ENCODE results near the gene SH3PXD2A. TPM values are rescaled to one million over a fixed set of nuclear protein-coding genes. Genes with fewer than 3 reads are reported as not detected.

SH3PXD2A gene
- total RNA-seq, 8 experiments from 2014 or later: 7.8 to 34.3 (median 12.8) TPM

DNA sequence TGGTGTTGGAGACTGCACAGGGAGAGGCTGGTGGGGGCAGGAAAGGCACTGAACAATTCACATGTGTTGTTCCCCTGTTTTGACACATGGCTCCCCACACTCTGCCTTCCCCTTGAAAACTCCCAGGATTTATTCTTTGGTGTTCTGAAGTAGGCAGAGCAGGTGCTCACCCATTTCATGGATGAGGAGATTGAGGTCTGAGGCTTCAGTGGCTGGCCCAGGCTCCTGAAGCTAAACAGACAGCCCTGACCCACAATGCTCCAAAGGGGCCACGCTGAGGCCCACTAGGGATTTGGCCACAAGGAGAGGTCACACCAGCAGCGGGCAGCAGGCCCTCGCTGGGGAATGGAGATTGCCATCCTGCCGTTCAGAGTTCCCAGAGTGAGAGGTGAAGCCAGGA, 157.6 kb downstream of the SH3PXD2A start:
- in situ Hi-C loops (cut with MboI; ENCODE audit: low pct_unique_long_range_greater_than_20kb in 2 of 9, low sequenced_read_pairs in 9 of 9, unreplicated experiment in 9 of 9): no loop called here
- Histone ChIP-seq H3K27ac (no peak overlapping the region), H3K4me1 (replicated peaks in 1 of 2) (peaks cover 14 to 24% of the 10 kb centered on the region in 2 donors), H3K4me3 (no peak overlapping the region)
- ATAC-seq (replicated peaks in 6 of 8): no peak
- 84 to 100% (median 100%) methylated on average over 1 to 4 of the region's 4 CpGs; no CpG with 5 or more reads in 7 of the 10 experiments for WGBS, 10 experiments

DNA sequence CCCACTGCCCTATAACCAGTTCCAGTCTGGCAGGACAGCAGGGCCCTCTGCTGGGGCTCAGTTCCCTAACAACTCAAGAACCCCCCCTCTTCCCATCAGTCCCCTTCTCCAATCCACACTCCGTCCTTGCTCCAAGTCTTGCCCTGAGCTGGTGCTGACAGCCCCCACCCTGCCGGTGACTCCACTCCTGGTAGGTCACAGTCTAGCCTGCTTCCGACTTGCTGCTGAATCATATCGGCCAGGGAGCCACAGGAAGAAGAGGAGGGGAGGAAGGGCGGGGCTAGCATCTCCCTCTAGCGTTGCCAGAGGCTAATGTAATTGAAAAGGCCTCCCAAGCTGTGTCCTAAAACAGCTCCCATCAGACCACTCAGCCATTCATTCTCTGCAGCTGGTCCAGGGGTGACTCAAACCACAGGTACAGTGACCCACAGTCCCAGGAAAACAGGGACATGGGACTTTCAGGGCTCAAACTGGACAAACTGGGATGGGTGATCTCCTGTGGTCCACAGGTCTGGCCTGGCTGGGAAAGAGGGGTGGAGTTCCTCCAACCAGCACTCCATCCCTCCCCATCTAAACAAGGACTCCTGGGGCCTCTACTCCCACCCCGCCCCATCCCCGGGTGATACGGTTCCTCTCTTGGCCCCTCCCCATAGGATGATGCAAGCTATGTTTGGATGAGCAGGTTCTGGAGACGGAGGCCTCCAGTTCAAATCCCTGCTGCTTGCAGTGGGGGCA, 158.8 kb downstream of the SH3PXD2A start:
- no peak overlapping the region for H3K4me3 ChIP-seq
- in situ Hi-C loops (cut with MboI; ENCODE audit: low pct_unique_long_range_greater_than_20kb in 2 of 9, low sequenced_read_pairs in 9 of 9, unreplicated experiment in 9 of 9): no loop called here
- 6 to 60% (median 10%) methylated on average over 1 to 8 of the region's 10 CpGs; no CpG with 5 or more reads in 5 of the 10 experiments for WGBS, 10 experiments
- no peak overlapping the region for H3K27ac ChIP-seq
- peaks cover 14 to 32% of the 10 kb centered on the region in 2 donors for H3K4me1 ChIP-seq (replicated peaks in 1 of 2)
- ATAC-seq (replicated peaks in 6 of 8): peak; percentile 44 to 86 (median 64)

DNA sequence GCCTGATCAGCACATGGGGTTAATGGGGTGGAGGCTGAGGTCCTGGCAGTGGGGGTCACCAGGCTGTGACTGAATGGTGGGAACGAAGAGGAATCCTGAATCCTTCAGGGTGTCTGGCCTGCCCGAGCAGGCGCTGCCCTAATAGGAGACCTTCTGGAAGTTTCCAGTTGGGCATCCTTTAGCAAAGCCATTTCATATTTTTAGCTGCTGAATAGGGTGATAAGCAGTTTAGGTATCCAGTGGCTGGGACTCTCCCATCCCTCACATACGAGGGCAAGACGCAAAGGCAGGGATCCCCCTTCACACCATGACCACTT, 159.3 kb downstream of the SH3PXD2A start:
- H3K27ac ChIP-seq: no peak overlapping the region
- no peak for ATAC-seq (replicated peaks in 6 of 8)
- no peak overlapping the region for H3K4me3 ChIP-seq
- 80 to 100% (median 100%) methylated on average over 1 to 2 of the region's 5 CpGs; no CpG with 5 or more reads in 7 of the 10 experiments for WGBS, 10 experiments
- H3K4me1 ChIP-seq (replicated peaks in 1 of 2): peaks cover 14 to 32% of the 10 kb centered on the region in 2 donors
- in situ Hi-C loops (cut with MboI; ENCODE audit: low pct_unique_long_range_greater_than_20kb in 2 of 9, low sequenced_read_pairs in 9 of 9, unreplicated experiment in 9 of 9): no loop called here

DNA sequence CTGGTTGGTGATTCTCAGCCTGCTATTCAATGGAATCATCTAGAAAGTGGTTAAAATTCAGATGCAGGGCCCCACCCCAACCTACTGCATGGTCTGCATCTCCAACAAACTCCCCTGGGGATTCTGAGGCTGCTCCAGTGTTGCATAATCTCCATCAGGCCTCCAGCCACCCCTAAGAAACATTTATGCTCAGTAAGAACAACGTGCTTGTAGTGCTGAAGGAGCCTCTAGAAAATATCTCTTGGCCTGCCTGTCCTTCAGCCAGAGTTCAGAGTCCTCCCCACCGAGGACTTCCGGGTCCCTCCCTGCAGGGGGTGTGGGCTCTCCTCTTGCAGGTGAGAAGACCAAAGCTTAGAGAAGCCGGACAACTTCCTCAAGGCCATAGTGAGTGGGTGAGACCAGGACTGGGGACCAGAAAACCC, 159.8 kb downstream of the SH3PXD2A start:
- 20 to 100% (median 100%) methylated on average over 1 to 2 of the region's 4 CpGs; no CpG with 5 or more reads in 7 of the 10 experiments for WGBS, 10 experiments
- Histone ChIP-seq H3K4me3 (no peak overlapping the region), H3K4me1 (replicated peaks in 1 of 2) (peaks cover 14 to 32% of the 10 kb centered on the region in 2 donors), H3K27ac (no peak overlapping the region)
- ATAC-seq (replicated peaks in 6 of 8): peak in 2 of 8 experiments; percentile 13 to 14
- in situ Hi-C loops (cut with MboI; ENCODE audit: low pct_unique_long_range_greater_than_20kb in 2 of 9, low sequenced_read_pairs in 9 of 9, unreplicated experiment in 9 of 9): no loop called here

DNA sequence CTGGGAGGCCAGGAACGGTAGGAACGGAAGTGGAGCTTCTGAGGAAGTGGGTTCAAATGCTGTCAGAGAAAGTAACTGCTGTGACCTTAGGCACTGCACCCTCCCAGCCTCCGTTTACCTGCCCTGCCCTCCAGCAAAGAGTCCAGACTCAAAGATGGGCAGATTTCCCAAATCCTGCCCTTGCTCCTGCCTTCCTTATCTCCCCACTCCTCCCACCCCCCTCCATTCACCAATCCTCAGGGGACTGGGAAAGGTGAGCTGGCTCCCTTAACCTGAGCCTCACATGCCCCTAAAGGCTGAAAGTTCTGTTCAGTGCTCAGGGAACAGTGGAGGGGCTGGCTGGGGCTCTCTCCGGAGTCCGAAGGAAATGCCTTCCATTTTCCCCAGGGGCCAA, 161.6 kb downstream of the SH3PXD2A start:
- H3K4me1 ChIP-seq (replicated peaks in 1 of 2): peaks cover 14 to 33% of the 10 kb centered on the region in 2 donors
- H3K27ac ChIP-seq: no peak overlapping the region
- in situ Hi-C loops (cut with MboI; ENCODE audit: low pct_unique_long_range_greater_than_20kb in 2 of 9, low sequenced_read_pairs in 9 of 9, unreplicated experiment in 9 of 9): no loop called here
- ATAC-seq (replicated peaks in 6 of 8): no peak
- no CpG with 5 or more reads among the region's 5 CpGs for WGBS, 10 experiments
- H3K4me3 ChIP-seq: no peak overlapping the region

DNA sequence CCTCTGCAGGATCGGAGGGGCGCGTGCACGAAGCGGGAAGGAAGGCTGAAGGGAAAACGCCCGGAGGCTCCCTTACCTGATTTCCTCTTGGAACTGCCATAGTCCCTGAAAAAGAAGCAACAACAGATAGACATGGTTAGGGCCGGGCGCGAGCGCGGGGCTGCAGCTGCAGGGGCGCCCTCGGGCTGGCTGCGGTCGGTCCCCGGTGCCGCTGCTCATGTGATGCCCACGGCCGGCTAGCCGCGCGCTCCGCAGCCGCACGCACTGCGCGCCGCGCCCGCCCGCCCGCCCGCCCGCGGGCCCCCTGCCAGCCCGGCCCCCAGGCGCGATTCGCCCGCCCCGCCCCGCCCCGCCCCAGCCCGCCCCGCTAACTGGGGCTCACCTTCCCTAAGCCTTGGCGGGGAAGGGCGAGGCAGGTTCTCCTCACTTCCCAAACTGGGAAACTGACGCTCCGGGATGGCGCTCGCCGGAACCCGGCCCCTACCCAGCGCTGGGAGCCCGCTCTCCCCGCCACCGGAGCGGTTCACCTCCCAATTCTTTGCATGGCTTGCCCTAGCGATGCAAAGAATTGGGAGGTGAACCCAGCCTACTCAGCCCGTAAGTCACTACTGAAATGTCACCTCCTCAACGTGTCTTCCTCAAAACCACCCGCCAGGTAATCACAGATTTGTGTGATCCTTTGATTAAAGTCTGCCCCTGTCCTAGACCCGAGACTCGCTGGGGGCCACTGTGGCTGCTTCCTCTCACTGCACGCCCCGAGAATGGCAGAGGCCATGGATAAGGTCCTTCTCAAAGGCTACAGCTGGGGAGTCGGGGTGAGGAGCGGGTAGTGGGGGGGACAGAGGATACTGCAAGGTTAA, 162.2 kb downstream of the SH3PXD2A start:
- H3K4me1 ChIP-seq (replicated peaks in 1 of 2): peaks cover 14 to 37% of the 10 kb centered on the region in 2 donors
- no peak overlapping the region for H3K27ac ChIP-seq
- peak in 7 of 8 experiments; percentile 1 to 78 (median 76) for ATAC-seq (replicated peaks in 6 of 8)
- in situ Hi-C loops (cut with MboI; ENCODE audit: low pct_unique_long_range_greater_than_20kb in 2 of 9, low sequenced_read_pairs in 9 of 9, unreplicated experiment in 9 of 9): no loop called here
- H3K4me3 ChIP-seq: peak overlapping the region in 4 of 5 donors; percentile 22 to 33 (median 22)
- 0 to 20% (median 13%) methylated on average over 1 to 7 of the region's 69 CpGs; no CpG with 5 or more reads in 5 of the 10 experiments for WGBS, 10 experiments

DNA sequence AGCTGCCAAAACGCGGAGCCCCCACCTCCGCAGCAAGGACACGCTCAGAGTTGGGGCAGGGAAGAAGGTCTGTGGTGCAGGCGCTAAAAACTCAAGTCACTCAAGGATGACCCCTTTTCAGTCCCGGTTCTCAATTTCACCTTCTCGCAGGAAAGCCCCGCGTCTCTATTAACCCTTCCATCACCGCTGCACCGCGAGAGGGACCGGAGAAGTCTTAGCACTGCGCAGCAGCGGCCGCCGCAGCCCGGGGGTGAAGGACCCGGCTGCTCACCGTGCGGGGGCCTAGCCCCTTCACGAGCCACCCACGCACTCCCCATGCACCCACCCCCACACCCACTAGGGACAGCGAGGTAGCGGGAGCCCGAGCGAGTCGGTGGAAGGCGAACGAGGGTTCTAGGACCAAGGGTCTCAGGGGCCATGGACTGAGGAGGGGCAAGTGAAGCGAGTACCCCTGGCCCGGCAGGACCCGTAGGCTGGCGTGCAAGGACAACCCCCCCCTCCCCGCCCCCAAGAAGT, 162.9 kb downstream of the SH3PXD2A start:
- ATAC-seq (replicated peaks in 6 of 8): peak in 5 of 8 experiments; percentile 3 to 29 (median 26)
- H3K4me1 ChIP-seq (replicated peaks in 1 of 2): peaks cover 14 to 37% of the 10 kb centered on the region in 2 donors
- WGBS, 10 experiments: 0 to 23% (median 19%) methylated on average over 1 to 7 of the region's 35 CpGs; no CpG with 5 or more reads in 5 of the 10 experiments
- in situ Hi-C loops (cut with MboI; ENCODE audit: low pct_unique_long_range_greater_than_20kb in 2 of 9, low sequenced_read_pairs in 9 of 9, unreplicated experiment in 9 of 9): no loop called here
- H3K4me3 ChIP-seq: peak overlapping the region in 4 of 5 donors; percentile 22 to 33 (median 22)
- no peak overlapping the region for H3K27ac ChIP-seq

DNA sequence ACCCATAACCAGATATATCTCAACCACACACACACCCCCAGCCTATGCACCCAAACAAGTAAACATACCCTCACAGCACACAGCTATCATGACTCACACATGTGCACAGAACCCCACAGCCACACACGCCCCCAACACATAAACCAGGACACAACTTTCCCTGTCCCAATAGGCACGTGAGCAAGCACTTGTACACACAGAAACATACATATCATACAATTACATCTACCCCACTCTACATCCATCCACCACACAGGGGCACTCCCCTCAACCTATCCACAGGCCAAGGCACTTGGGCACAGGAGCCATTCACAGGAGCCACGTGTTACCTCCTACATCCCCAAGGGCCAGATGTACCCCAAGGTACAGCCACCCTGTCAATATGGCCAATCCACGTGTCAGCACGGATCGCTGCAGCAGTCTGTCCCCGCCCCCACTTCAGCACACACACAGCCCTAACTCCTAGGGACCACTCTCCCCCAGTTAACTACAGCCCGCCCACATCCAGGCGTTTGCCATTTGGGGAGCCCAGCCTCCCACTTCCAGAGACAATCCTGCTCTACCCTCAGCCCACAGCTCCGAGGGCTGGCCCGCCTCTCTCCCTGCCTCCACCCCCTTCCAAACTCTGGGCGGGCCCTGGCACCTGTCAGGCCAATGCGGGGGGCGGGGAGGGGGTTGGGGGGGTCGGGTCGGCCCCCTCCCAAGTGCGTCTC, 163.5 kb downstream of the SH3PXD2A start:
- 40 to 100% (median 100%) methylated on average over 1 to 6 of the region's 17 CpGs; no CpG with 5 or more reads in 5 of the 10 experiments for WGBS, 10 experiments
- peak overlapping the region in 1 of 5 donors; percentile 33 for H3K4me3 ChIP-seq
- H3K4me1 ChIP-seq (replicated peaks in 1 of 2): peaks cover 11 to 33% of the 10 kb centered on the region in 2 donors
- in situ Hi-C loops (cut with MboI; ENCODE audit: low pct_unique_long_range_greater_than_20kb in 2 of 9, low sequenced_read_pairs in 9 of 9, unreplicated experiment in 9 of 9): no loop called here
- H3K27ac ChIP-seq: no peak overlapping the region
- peak in 4 of 8 experiments; percentile 4 to 30 (median 14) for ATAC-seq (replicated peaks in 6 of 8)

DNA sequence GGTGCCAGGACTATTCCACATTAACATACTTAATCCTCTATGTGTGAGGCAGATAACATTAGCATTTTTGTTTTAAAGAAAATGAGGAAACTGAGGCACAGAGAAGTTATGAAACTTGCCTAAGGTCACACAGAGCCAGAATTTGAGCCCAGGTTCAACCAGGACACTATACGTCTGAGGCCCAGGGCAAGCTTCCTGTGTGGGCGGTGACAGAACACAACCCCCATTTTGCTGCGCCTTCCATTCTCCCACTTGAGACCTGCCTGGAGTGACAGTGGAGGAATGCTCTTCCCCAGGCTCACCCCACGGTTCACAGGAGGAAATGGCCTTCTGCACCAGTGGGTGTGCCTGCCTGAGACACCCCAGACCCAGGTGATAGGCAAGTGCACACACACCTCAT, 164.1 kb downstream of the SH3PXD2A start:
- WGBS, 10 experiments: 60 to 100% (median 93%) methylated on average over 1 to 3 of the region's 4 CpGs; no CpG with 5 or more reads in 5 of the 10 experiments
- no peak for ATAC-seq (replicated peaks in 6 of 8)
- H3K4me3 ChIP-seq: no peak overlapping the region
- in situ Hi-C loops (cut with MboI; ENCODE audit: low pct_unique_long_range_greater_than_20kb in 2 of 9, low sequenced_read_pairs in 9 of 9, unreplicated experiment in 9 of 9): no loop called here
- no peak overlapping the region for H3K27ac ChIP-seq
- H3K4me1 ChIP-seq (replicated peaks in 1 of 2): peaks cover 5 to 27% of the 10 kb centered on the region in 2 donors

DNA sequence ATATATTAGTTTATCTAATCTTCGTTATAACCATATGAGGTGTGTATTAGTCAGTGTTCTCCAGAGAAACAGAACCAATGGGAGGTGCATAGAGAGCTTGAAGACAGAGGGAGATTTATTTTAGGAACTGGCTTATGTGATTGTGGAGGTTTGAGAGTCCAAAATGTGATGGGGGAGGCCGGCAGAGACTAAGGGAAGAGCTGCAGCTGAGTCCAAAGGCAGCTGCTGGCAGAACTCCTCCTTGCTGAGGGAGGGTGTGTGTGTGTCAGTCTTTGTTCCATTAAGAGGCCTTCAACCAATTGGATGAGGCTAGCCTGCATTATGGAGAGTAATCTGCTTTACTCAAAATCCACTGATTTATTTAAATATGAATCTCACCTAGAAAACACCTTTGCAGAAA, 165.1 kb downstream of the SH3PXD2A start:
- 20 to 83% (median 70%) methylated on average over 1 to 2 of the region's 2 CpGs; no CpG with 5 or more reads in 3 of the 10 experiments for WGBS, 10 experiments
- Histone ChIP-seq H3K4me1 (replicated peaks in 1 of 2) (peaks cover 5 to 24% of the 10 kb centered on the region in 2 donors), H3K27ac (no peak overlapping the region), H3K4me3 (no peak overlapping the region)
- ATAC-seq (replicated peaks in 6 of 8): peak in 1 of 8 experiments; percentile 9
- in situ Hi-C loops (cut with MboI; ENCODE audit: low pct_unique_long_range_greater_than_20kb in 2 of 9, low sequenced_read_pairs in 9 of 9, unreplicated experiment in 9 of 9): no loop called here

DNA sequence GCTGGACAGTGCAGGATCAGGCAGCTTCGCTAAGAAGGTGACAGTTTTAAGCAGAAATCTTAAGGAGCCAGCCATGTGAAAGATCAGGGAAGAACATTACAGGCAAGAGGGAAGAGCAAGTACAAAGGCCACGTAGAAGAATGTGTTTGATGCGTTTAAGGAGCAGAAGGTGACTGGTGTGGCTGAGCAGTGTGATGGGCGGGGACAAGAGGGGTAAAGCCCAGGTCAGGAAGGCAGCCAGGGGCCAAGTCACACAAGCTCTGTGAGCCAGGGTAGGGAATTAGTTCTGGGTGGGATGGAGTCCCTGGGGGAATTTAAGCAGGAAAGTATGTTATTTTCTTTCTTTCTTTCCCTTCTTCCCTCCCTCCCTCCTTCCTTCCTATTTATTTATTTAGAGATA, 166.9 kb downstream of the SH3PXD2A start:
- H3K27ac ChIP-seq: no peak overlapping the region
- WGBS, 10 experiments: 0 to 83% (median 43%) methylated on average over 1 to 4 of the region's 4 CpGs; no CpG with 5 or more reads in 3 of the 10 experiments
- H3K4me1 ChIP-seq (replicated peaks in 1 of 2): peaks cover 4 to 20% of the 10 kb centered on the region in 2 donors
- in situ Hi-C loops (cut with MboI; ENCODE audit: low pct_unique_long_range_greater_than_20kb in 2 of 9, low sequenced_read_pairs in 9 of 9, unreplicated experiment in 9 of 9): no loop called here
- ATAC-seq (replicated peaks in 6 of 8): peak in 1 of 8 experiments; percentile 4
- H3K4me3 ChIP-seq: no peak overlapping the region

DNA sequence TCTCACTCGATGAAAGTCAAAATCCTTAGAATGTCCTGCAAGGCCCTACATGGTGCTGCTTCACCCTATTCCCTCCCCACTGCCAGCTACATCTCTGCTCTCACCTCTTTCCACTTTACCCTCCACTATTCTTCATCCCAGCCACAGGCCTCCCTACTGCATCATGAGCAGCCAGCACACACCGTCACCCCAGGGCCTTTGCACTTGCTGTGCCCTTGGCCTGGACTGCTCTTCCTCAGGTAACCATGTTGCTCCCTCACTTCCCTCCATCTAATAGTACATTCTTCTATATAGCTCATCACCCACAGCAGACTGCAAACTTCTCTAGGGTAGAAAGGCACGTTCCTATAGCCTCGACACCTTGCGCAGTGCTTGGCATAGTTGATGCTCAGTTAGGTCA, 167.7 kb downstream of the SH3PXD2A start:
- H3K27ac ChIP-seq: no peak overlapping the region
- no peak overlapping the region for H3K4me3 ChIP-seq
- no peak for ATAC-seq (replicated peaks in 6 of 8)
- 70 to 100% (median 100%) methylated on average over 1 to 5 of the region's 5 CpGs; no CpG with 5 or more reads in 2 of the 10 experiments for WGBS, 10 experiments
- peaks cover 0 to 16% of the 10 kb centered on the region in 2 donors for H3K4me1 ChIP-seq (replicated peaks in 1 of 2)
- in situ Hi-C loops (cut with MboI; ENCODE audit: low pct_unique_long_range_greater_than_20kb in 2 of 9, low sequenced_read_pairs in 9 of 9, unreplicated experiment in 9 of 9): no loop called here
